ENCODE results near the gene DVL1.

The DVL1 gene

GRCh38 chr1:1373815-1374588, 24.8 kb upstream of the DVL1 start:
- peaks cover 26% of the 10 kb centered on the region for H4K20me1 ChIP-seq (ENCODE audit: insufficient read depth, low read length, poor library complexity, severe bottlenecking)
- no peaks in the 10 kb centered on the region for H3K36me3 ChIP-seq (ENCODE audit: insufficient read depth, low read length)
- no peaks in the 10 kb centered on the region for H3K9me3 ChIP-seq (ENCODE audit: insufficient read depth, low read depth, low read length)
- no peaks in the 10 kb centered on the region for H3F3A ChIP-seq (ENCODE audit: low read depth)
- no peaks in the 10 kb centered on the region for H3K27me3 ChIP-seq (ENCODE audit: insufficient read depth, low read length, poor library complexity, severe bottlenecking)
- TF ChIP-seq EZH2phosphoT487 (IDR thresholded peaks at IDR 0.05; ENCODE audit: borderline replicate concordance): no peak
- TF ChIP-seq, protein P1, sequence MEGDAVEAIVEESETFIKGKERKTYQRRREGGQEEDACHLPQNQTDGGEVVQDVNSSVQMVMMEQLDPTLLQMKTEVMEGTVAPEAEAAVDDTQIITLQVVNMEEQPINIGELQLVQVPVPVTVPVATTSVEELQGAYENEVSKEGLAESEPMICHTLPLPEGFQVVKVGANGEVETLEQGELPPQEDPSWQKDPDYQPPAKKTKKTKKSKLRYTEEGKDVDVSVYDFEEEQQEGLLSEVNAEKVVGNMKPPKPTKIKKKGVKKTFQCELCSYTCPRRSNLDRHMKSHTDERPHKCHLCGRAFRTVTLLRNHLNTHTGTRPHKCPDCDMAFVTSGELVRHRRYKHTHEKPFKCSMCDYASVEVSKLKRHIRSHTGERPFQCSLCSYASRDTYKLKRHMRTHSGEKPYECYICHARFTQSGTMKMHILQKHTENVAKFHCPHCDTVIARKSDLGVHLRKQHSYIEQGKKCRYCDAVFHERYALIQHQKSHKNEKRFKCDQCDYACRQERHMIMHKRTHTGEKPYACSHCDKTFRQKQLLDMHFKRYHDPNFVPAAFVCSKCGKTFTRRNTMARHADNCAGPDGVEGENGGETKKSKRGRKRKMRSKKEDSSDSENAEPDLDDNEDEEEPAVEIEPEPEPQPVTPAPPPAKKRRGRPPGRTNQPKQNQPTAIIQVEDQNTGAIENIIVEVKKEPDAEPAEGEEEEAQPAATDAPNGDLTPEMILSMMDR (conservative IDR thresholded peaks at IDR 0.05; ENCODE audit: low read length): no peak
- H3K4me1 ChIP-seq (ENCODE audit: insufficient read depth, low read length, poor library complexity, severe bottlenecking): peaks cover 40% of the 10 kb centered on the region
- H3K9me2 ChIP-seq (replicated peaks; ENCODE audit: low read depth, low read length): no peaks in the 10 kb centered on the region
- H3K4me3 ChIP-seq (ENCODE audit: low read length, poor library complexity, severe bottlenecking): peak overlapping the region; percentile 92
- H3K4me2 ChIP-seq (ENCODE audit: low read depth, low read length, poor library complexity, severe bottlenecking): peak overlapping the region; percentile 99
- peak overlapping the region; percentile 97 for H3K9ac ChIP-seq (ENCODE audit: low read depth, low read length, poor library complexity, severe bottlenecking)
- no peak overlapping the region for H2AFZ ChIP-seq (ENCODE audit: low read length)
- H3K79me2 ChIP-seq (ENCODE audit: insufficient read depth, low read length): peaks cover 40% of the 10 kb centered on the region

DNA sequence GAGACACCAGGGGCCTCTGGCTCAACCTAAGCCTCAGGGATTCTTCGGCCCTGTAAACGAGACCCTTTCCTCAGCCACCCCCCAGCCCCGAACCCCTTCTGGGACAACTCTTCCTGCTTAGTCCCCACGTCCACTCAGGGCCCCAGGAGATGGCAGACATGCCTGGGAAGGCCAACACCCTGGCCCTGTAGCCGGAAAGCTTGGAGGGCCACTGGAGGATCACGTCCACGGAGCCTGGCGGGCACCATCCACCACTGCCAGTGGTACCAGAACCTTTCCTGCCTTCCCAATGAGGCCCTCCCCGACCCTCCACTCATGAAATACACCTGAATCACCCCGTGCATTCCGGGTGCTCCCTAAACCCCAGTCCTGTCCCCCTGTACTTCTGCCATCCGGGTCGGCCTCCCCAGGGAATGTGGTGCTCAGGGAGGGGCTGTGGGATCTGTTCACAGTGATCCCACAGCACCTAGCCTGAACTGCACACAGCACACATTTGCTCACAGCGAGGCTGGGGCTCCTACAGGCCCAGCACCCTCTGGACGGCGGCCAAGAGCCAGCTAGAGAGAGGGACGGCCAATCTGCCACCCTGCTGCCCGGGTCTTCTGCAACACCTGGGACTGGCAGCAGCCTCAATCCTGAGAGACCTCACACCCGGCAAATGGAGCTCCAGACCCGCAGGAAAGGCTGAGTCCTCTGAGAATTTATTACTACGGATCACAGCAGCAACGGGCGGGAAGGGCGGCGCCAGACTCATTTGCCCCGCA, 24.0 kb upstream of the DVL1 start:
- H3K9me3 ChIP-seq (ENCODE audit: insufficient read depth, low read depth, low read length): no peaks in the 10 kb centered on the region
- no peaks in the 10 kb centered on the region for H3K27me3 ChIP-seq (ENCODE audit: insufficient read depth, low read length, poor library complexity, severe bottlenecking)
- H3K4me1 ChIP-seq (ENCODE audit: insufficient read depth, low read length, poor library complexity, severe bottlenecking): peaks cover 40% of the 10 kb centered on the region
- H4K20me1 ChIP-seq (ENCODE audit: insufficient read depth, low read length, poor library complexity, severe bottlenecking): peaks cover 26% of the 10 kb centered on the region
- H3K36me3 ChIP-seq (ENCODE audit: insufficient read depth, low read length): no peaks in the 10 kb centered on the region
- no peaks in the 10 kb centered on the region for H3K9me2 ChIP-seq (replicated peaks; ENCODE audit: low read depth, low read length)
- TF ChIP-seq, protein P1 (conservative IDR thresholded peaks at IDR 0.05; ENCODE audit: low read length): no peak
- H3K4me3 ChIP-seq (ENCODE audit: low read length, poor library complexity, severe bottlenecking): peak overlapping the region; percentile 92
- peak overlapping the region; percentile 99 for H3K4me2 ChIP-seq (ENCODE audit: low read depth, low read length, poor library complexity, severe bottlenecking)
- H3F3A ChIP-seq (ENCODE audit: low read depth): no peaks in the 10 kb centered on the region
- peak overlapping the region; percentile 97 for H3K9ac ChIP-seq (ENCODE audit: low read depth, low read length, poor library complexity, severe bottlenecking)
- H3K79me2 ChIP-seq (ENCODE audit: insufficient read depth, low read length): peaks cover 40% of the 10 kb centered on the region
- no peak overlapping the region for H2AFZ ChIP-seq (ENCODE audit: low read length)

GRCh38 chr1:1371746-1372711, 22.8 kb upstream of the DVL1 start:
- Histone ChIP-seq H3K9ac (ENCODE audit: low read depth, low read length, poor library complexity, severe bottlenecking) (peak overlapping the region; percentile 16), H2AFZ (ENCODE audit: low read length) (no peak overlapping the region), H3K79me2 (ENCODE audit: insufficient read depth, low read length) (peaks cover 40% of the 10 kb centered on the region), H3K4me1 (ENCODE audit: insufficient read depth, low read length, poor library complexity, severe bottlenecking) (peaks cover 40% of the 10 kb centered on the region), H3K4me2 (ENCODE audit: low read depth, low read length, poor library complexity, severe bottlenecking) (peak overlapping the region; percentile 99), H3K36me3 (ENCODE audit: insufficient read depth, low read length) (no peaks in the 10 kb centered on the region), H3K4me3 (ENCODE audit: low read length, poor library complexity, severe bottlenecking) (peak overlapping the region; percentile 66), H3K9me3 (ENCODE audit: insufficient read depth, low read depth, low read length) (no peaks in the 10 kb centered on the region), H4K20me1 (ENCODE audit: insufficient read depth, low read length, poor library complexity, severe bottlenecking) (peaks cover 26% of the 10 kb centered on the region), H3F3A (ENCODE audit: low read depth) (no peaks in the 10 kb centered on the region), H3K27me3 (ENCODE audit: insufficient read depth, low read length, poor library complexity, severe bottlenecking) (no peaks in the 10 kb centered on the region), H3K9me2 (replicated peaks; ENCODE audit: low read depth, low read length) (no peaks in the 10 kb centered on the region)
- TF ChIP-seq EZH2phosphoT487 (IDR thresholded peaks at IDR 0.05; ENCODE audit: borderline replicate concordance): no peak
- TF ChIP-seq, protein P1 (conservative IDR thresholded peaks at IDR 0.05; ENCODE audit: low read length): peak; percentile 86
